Astrocyte (in vitro differentiated cells and primary cell): ENCODE results near the gene TMEM170B. TPM values are rescaled to one million over a fixed set of nuclear protein-coding genes. Genes with fewer than 3 reads are reported as not detected.

Experiments
- DNase-seq: peaks from one replicate; pipeline ENCODE4 v3.0.0-alpha.2; 2010; ENCODE audit warnings: low read depth
- FAIRE-seq: peaks from 2 replicates; lab custom pipeline; 2011; peaks lifted over from hg19 to GRCh38; lab: Jason Lieb, UNC
- H2AFZ ChIP-seq: 2 replicates; pipeline ENCODE4 v1.6.0; 2012; ENCODE audit warnings: low read depth, low read length, inconsistent platforms
- H3K27ac ChIP-seq: 2 replicates; pipeline ENCODE4 v1.5.1; 2011; ENCODE audit warnings: low read depth, low read length, inconsistent platforms
- H3K27me3 ChIP-seq: 2 replicates; pipeline ENCODE4 v1.6.0; 2011; ENCODE audit warnings: low read length, inconsistent platforms; ENCODE audit not compliant: insufficient read depth
- H3K36me3 ChIP-seq: 2 replicates; pipeline ENCODE4 v1.5.1; 2011; ENCODE audit warnings: low read length, inconsistent platforms; ENCODE audit not compliant: insufficient read depth
- H3K4me1 ChIP-seq: 2 replicates; pipeline ENCODE4 v1.5.1; 2011; ENCODE audit warnings: low read length, inconsistent platforms; ENCODE audit not compliant: insufficient read depth
- H3K4me2 ChIP-seq: 2 replicates; pipeline ENCODE4 v1.6.0; 2012; ENCODE audit warnings: low read length, inconsistent platforms
- H3K4me3 ChIP-seq: 2 replicates; pipeline ENCODE4 v1.5.1; 2011; ENCODE audit warnings: low read depth, mild to moderate bottlenecking, low read length, inconsistent platforms; ENCODE audit not compliant: insufficient read depth
- H3K79me2 ChIP-seq: 2 replicates; pipeline ENCODE4 v1.6.0; 2012; ENCODE audit warnings: mild to moderate bottlenecking, low read length, inconsistent platforms; ENCODE audit not compliant: insufficient read depth
- H3K9ac ChIP-seq: 2 replicates; pipeline ENCODE4 v1.6.0; 2012; ENCODE audit warnings: mild to moderate bottlenecking, low read length, inconsistent platforms
- H3K9me3 ChIP-seq: 2 replicates; pipeline ENCODE4 v1.5.1; 2012; ENCODE audit warnings: low read depth, mild to moderate bottlenecking, low read length, inconsistent platforms; ENCODE audit not compliant: insufficient read depth
- H4K20me1 ChIP-seq: 2 replicates; pipeline ENCODE4 v1.6.0; 2012; ENCODE audit warnings: low read length, inconsistent platforms; ENCODE audit not compliant: insufficient read depth
- H3K27ac Mint-ChIP-seq: one replicate; pipeline ENCODE4 v1.8.0; 2021; ENCODE audit warnings: mild to moderate bottlenecking, mixed read lengths; ENCODE audit not compliant: unreplicated experiment
- H3K27me3 Mint-ChIP-seq: one replicate; pipeline ENCODE4 v1.8.0; 2021; ENCODE audit warnings: low read depth, mixed read lengths; ENCODE audit not compliant: unreplicated experiment
- H3K36me3 Mint-ChIP-seq: one replicate; pipeline ENCODE4 v1.8.0; 2021; ENCODE audit warnings: low read depth, mixed read lengths; ENCODE audit not compliant: unreplicated experiment
- H3K4me1 Mint-ChIP-seq: one replicate; pipeline ENCODE4 v1.8.0; 2021; ENCODE audit warnings: low read depth, mixed read lengths; ENCODE audit not compliant: unreplicated experiment
- H3K4me3 Mint-ChIP-seq: one replicate; pipeline ENCODE4 v1.8.0; 2021; ENCODE audit warnings: mild to moderate bottlenecking, moderate library complexity, mixed read lengths; ENCODE audit not compliant: unreplicated experiment
- H3K9me3 Mint-ChIP-seq: one replicate; pipeline ENCODE4 v1.8.0; 2021; ENCODE audit warnings: mild to moderate bottlenecking, mixed read lengths; ENCODE audit not compliant: unreplicated experiment
- CTCF ChIP-seq: IDR thresholded peaks from 2 replicates; pipeline ENCODE4 v1.5.1; 2011; ENCODE audit warnings: low read depth, mild to moderate bottlenecking, inconsistent platforms, low read length, moderate library complexity; ENCODE audit not compliant: insufficient read depth
- EZH2 ChIP-seq: IDR thresholded peaks from 2 replicates; pipeline ENCODE4 v1.6.1; 2012; ENCODE audit warnings: mild to moderate bottlenecking, low read length, inconsistent platforms; ENCODE audit not compliant: insufficient read depth
- total RNA-seq: library from RNA; stranded (reverse); gene quantifications from 2 replicates; pipeline ENCODE4 v1.2.1, GENCODE V29; 2021

TMEM170B gene
- total RNA-seq, 1 donor from 2014 or later = 2.5 TPM

- peaks cover 49% of the 10 kb centered on the region for H3K4me1 ChIP-seq
- DNase-seq (peak; percentile 53), FAIRE-seq (peak; percentile 37)
- TF ChIP-seq CTCF (no peak), EZH2 (no peak)
- no peak overlapping the region for H2AFZ ChIP-seq
- H3K4me3 Mint-ChIP-seq = no peak overlapping the region
- peak overlapping the region; percentile 97 for H3K27ac Mint-ChIP-seq
- H3K36me3 Mint-ChIP-seq = no peaks in the 10 kb centered on the region
- no peaks in the 10 kb centered on the region for H3K9me3 Mint-ChIP-seq
- no peaks in the 10 kb centered on the region for H4K20me1 ChIP-seq
- peak overlapping the region; percentile 63 for H3K4me2 ChIP-seq
- no peaks in the 10 kb centered on the region for H3K36me3 ChIP-seq
- no peaks in the 10 kb centered on the region for H3K27me3 ChIP-seq
- no peaks in the 10 kb centered on the region for H3K27me3 Mint-ChIP-seq
- H3K27ac ChIP-seq = peak overlapping the region; percentile 99
- H3K9ac ChIP-seq = peak overlapping the region; percentile 82
- H3K4me1 Mint-ChIP-seq = peaks cover 40% of the 10 kb centered on the region
- H3K4me3 ChIP-seq = no peak overlapping the region
- no peaks in the 10 kb centered on the region for H3K9me3 ChIP-seq
- no peaks in the 10 kb centered on the region for H3K79me2 ChIP-seq
These were observed 77.1 kb downstream of the TMEM170B start for GRCh38 chr6:11614534-11615213.

- H3K27ac Mint-ChIP-seq = peak overlapping the region; percentile 97
- H3K9ac ChIP-seq = peak overlapping the region; percentile 82
These were observed 77.7 kb downstream of the TMEM170B start for GRCh38 chr6:11615214-11615602.

More at GRCh38 chr6:11615214-11615602, 77.7 kb downstream of the TMEM170B start:
- Histone ChIP-seq H3K9me3 (no peaks in the 10 kb centered on the region), H3K4me3 (no peak overlapping the region), H3K27me3 (no peaks in the 10 kb centered on the region), H3K27ac (peak overlapping the region; percentile 99), H3K36me3 (no peaks in the 10 kb centered on the region), H3K4me1 (peaks cover 44% of the 10 kb centered on the region), H2AFZ (no peak overlapping the region), H3K79me2 (no peaks in the 10 kb centered on the region), H4K20me1 (no peaks in the 10 kb centered on the region), H3K4me2 (peak overlapping the region; percentile 63)
- H3K27me3 Mint-ChIP-seq = no peaks in the 10 kb centered on the region
- no peaks in the 10 kb centered on the region for H3K36me3 Mint-ChIP-seq
- H3K4me3 Mint-ChIP-seq = no peak overlapping the region
- no peaks in the 10 kb centered on the region for H3K9me3 Mint-ChIP-seq
- peak; percentile 81 for DNase-seq
- no peak for TF ChIP-seq EZH2
- TF ChIP-seq CTCF = no peak
- FAIRE-seq = peak; percentile 55
- peaks cover 38% of the 10 kb centered on the region for H3K4me1 Mint-ChIP-seq
